ENCODE measurements around the gene KRTAP12-1. TPM values are rescaled to one million over a fixed set of nuclear protein-coding genes. Genes with fewer than 3 reads are reported as not detected.

KRTAP12-1 gene
- total RNA-seq, 2 experiments from 2014 or later = not detected

DNA sequence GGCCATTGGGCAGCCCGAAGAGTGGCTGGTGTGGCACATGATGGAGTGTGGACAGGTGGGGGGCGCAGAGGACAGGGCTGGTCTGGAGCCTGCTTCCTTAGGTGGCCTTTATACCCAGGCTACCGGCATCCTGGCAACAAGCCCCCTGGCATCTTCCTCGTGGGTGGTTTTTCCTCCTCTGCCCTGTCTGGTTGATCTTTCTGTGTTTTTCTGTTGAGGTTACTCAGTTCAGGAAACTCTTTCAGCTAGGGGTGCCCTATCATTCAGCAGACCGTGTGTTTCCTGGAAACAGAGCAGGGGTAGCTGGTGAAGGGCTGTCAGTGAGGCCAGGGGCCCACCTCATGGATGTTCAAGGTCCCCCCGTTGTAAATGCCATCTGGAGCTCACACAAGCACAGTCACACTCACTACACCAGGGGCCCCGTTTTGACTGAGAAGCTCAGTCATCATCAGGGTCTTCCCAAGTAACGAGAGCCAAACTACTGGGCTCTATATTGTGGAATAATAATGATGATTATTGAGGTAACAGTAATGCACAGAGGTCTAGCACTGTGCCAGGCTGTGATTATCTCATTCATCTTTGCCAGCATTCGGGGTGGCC lies 27.3 kb downstream of the KRTAP12-1 start, which contains the start of gene KRTAP12-4:
Gene KRTAP12-4 (minus strand): TSS at position 84 of the 600 bp plus-strand sequence. CDS start 45 bp downstream, at position 39.
- TF ChIP-seq, protein P1, sequence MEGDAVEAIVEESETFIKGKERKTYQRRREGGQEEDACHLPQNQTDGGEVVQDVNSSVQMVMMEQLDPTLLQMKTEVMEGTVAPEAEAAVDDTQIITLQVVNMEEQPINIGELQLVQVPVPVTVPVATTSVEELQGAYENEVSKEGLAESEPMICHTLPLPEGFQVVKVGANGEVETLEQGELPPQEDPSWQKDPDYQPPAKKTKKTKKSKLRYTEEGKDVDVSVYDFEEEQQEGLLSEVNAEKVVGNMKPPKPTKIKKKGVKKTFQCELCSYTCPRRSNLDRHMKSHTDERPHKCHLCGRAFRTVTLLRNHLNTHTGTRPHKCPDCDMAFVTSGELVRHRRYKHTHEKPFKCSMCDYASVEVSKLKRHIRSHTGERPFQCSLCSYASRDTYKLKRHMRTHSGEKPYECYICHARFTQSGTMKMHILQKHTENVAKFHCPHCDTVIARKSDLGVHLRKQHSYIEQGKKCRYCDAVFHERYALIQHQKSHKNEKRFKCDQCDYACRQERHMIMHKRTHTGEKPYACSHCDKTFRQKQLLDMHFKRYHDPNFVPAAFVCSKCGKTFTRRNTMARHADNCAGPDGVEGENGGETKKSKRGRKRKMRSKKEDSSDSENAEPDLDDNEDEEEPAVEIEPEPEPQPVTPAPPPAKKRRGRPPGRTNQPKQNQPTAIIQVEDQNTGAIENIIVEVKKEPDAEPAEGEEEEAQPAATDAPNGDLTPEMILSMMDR (IDR thresholded peaks at IDR 0.05) = no peak
- H3K4me3 Mint-ChIP-seq = peak within 1 kb of the TSS; percentile 71
- ChIA-PET POLR2A (no interaction called here), CTCF (no interaction called here)
- ATAC-seq (ENCODE audit: poor library complexity) (no peak), DNase-seq (peak in 3 of 14 experiments; percentile 21 to 50 (median 39))
- H3K27me3 Mint-ChIP-seq = no peaks in the 10 kb centered on the region
- peaks cover 16% of the 10 kb centered on the region for H3K9me3 Mint-ChIP-seq
- intact Hi-C loops (cut with DNase I, micrococcal nuclease) = loop anchor here (5.0 kb wide), 2 partner anchors 37 to 107 kb away; no protein-coding TSS in a partner anchor
- peaks cover 42% of the 10 kb centered on the region for H3K36me3 Mint-ChIP-seq (ENCODE audit: low read depth)
- no peak within 1 kb of the TSS for H3K4me3 ChIP-seq (ENCODE audit: low read length)
- no peaks in the 10 kb centered on the region for H3K36me3 ChIP-seq (ENCODE audit: insufficient read depth, low read length)
- H3K9me3 ChIP-seq (ENCODE audit: control insufficient read depth in 1 of 2, insufficient read depth in 1 of 2, low read length in 2 of 2) = peaks cover 14 to 39% of the 10 kb centered on the region in 2 experiments
- H3K27ac Mint-ChIP-seq = peak within 1 kb of the TSS; percentile 88
- H3K27ac ChIP-seq (ENCODE audit: low read depth in 1 of 2, low read length in 2 of 2) = peak within 1 kb of the TSS; percentile 15 to 61
- peaks cover 55% of the 10 kb centered on the region for H3K4me1 Mint-ChIP-seq (ENCODE audit: low read depth)
- H3K4me1 ChIP-seq (ENCODE audit: insufficient read depth, low read length) = peaks cover 61% of the 10 kb centered on the region
- H3K27me3 ChIP-seq (ENCODE audit: control insufficient read depth in 1 of 2, insufficient read depth in 2 of 2, low read length in 2 of 2) = no peaks in the 10 kb centered on the region

DNA sequence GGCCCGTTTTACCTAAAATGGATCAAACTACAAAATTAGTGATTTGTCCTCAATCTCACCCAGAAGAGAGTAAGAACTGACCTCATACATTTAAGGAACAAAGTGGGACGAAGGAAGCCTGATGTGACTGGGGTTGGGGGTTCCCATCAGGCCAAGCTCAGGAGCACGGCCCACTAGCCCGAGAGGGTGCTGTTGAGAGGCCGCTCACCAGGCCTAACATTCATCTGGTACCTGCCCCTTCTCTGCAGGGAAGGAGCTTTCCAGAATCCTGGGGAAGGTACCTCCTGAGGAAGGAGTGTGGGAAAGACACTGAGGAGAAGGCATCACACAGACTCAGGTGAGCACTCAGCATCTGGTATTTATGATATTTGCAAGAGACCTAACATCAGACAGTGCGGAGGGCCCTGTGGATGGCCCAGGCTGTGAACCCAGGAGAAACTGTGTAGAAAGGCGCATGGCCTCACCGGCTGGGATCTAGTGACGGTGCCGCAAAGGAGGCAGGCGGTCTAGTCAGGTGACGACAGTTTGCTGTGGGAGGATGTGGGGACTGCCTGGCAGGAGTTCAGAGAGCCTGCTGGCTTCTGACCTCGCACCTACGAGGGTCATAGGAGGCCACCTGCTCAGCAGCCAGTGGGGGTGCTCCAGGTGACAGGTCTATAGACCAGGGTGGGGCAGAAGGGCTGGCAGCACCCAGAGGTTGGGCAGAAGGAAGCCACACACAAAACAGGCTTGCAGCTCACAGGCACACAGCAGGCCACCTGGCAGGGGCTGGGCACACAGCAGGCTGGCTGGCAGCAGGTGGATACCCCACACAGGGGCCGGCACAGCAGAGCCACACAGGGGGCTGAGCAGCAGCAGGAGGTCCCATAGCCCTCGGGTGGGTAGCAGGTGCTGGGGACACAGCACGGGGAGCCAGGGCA lies 28.0 kb downstream of the KRTAP12-1 start:
- CTCF ChIA-PET = no interaction called here
- Histone ChIP-seq H3K27ac (ENCODE audit: low read depth in 1 of 2, low read length in 2 of 2) (peak overlapping the region; percentile 15 to 61), H3K36me3 (ENCODE audit: insufficient read depth, low read length) (no peaks in the 10 kb centered on the region), H3K27me3 (ENCODE audit: control insufficient read depth in 1 of 2, insufficient read depth in 2 of 2, low read length in 2 of 2) (no peaks in the 10 kb centered on the region), H3K4me1 (ENCODE audit: insufficient read depth, low read length) (peaks cover 53% of the 10 kb centered on the region), H3K4me3 (ENCODE audit: low read length) (no peak overlapping the region), H3K9me3 (ENCODE audit: control insufficient read depth in 1 of 2, insufficient read depth in 1 of 2, low read length in 2 of 2) (peaks cover 14 to 39% of the 10 kb centered on the region in 2 experiments)
- peaks cover 16% of the 10 kb centered on the region for H3K9me3 Mint-ChIP-seq
- DNase-seq (peak; percentile 40 to 92 (median 63)), ATAC-seq (ENCODE audit: poor library complexity) (peak; percentile 58)
- peak overlapping the region; percentile 88 for H3K27ac Mint-ChIP-seq
- peaks cover 39% of the 10 kb centered on the region for H3K36me3 Mint-ChIP-seq (ENCODE audit: low read depth)
- intact Hi-C loops (cut with DNase I, micrococcal nuclease) = loop anchor here in 1 of 2 experiments (5.0 kb wide), 1 partner anchor 37 kb away; no protein-coding TSS in a partner anchor
- H3K27me3 Mint-ChIP-seq = no peaks in the 10 kb centered on the region
- POLR2A ChIA-PET = interaction anchor here (1.0 kb wide), 1 partner anchor 35 kb away, joined by 5 read pairs; no protein-coding TSS in a partner anchor
- TF ChIP-seq, protein P1 (IDR thresholded peaks at IDR 0.05) = no peak
- peaks cover 47% of the 10 kb centered on the region for H3K4me1 Mint-ChIP-seq (ENCODE audit: low read depth)
- H3K4me3 Mint-ChIP-seq = peak overlapping the region; percentile 71

DNA sequence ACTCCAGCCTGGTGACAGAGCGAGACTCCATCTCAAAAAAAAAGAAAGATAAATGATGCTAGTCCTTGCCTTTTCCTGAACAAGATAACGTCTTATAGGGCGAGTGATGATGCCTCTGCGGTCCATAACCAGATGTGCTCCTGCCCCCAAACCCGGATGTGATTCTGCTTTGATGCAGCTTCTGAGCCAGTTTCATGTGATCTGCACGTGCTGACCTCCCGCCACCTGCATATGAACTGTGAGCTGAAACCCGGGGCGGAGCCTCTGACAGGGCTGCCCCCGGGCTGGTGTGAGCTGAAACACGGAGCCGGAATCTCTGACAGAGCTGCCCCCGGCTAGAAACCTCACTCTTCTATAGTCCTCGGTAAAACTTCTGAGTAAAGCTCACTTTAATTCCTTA lies 28.8 kb downstream of the KRTAP12-1 start:
- Mint-ChIP-seq H3K27ac (peak overlapping the region; percentile 88), H3K9me3 (peaks cover 16% of the 10 kb centered on the region), H3K4me1 (ENCODE audit: low read depth) (peaks cover 39% of the 10 kb centered on the region), H3K27me3 (no peaks in the 10 kb centered on the region), H3K36me3 (ENCODE audit: low read depth) (peaks cover 31% of the 10 kb centered on the region), H3K4me3 (no peak overlapping the region)
- TF ChIP-seq, protein P1 (IDR thresholded peaks at IDR 0.05) = no peak
- Histone ChIP-seq H3K9me3 (ENCODE audit: control insufficient read depth in 1 of 2, insufficient read depth in 1 of 2, low read length in 2 of 2) (peaks cover 14 to 39% of the 10 kb centered on the region in 2 experiments), H3K27me3 (ENCODE audit: control insufficient read depth in 1 of 2, insufficient read depth in 2 of 2, low read length in 2 of 2) (no peaks in the 10 kb centered on the region), H3K4me3 (ENCODE audit: low read length) (no peak overlapping the region), H3K4me1 (ENCODE audit: insufficient read depth, low read length) (peaks cover 45% of the 10 kb centered on the region), H3K27ac (ENCODE audit: low read depth in 1 of 2, low read length in 2 of 2) (no peak overlapping the region), H3K36me3 (ENCODE audit: insufficient read depth, low read length) (no peaks in the 10 kb centered on the region)
- ATAC-seq (ENCODE audit: poor library complexity) = no peak
- POLR2A ChIA-PET = interaction anchor here (1.0 kb wide), 1 partner anchor 35 kb away, joined by 5 read pairs; no protein-coding TSS in a partner anchor
- CTCF ChIA-PET = no interaction called here
- intact Hi-C loops (cut with DNase I, micrococcal nuclease) = loop anchor here in 1 of 2 experiments (5.0 kb wide), 1 partner anchor 36 kb away; no protein-coding TSS in a partner anchor
- peak in 1 of 14 experiments; percentile 49 for DNase-seq
